Activated CD8-positive, alpha-beta memory T cell treated with anti-CD3 and anti-CD28 coated beads for 24 hours (primary cell): ENCODE data around the gene RHNO1.
A peak's percentile ranks its signal among the peaks of the same experiment; 100 is the strongest.

Experiments
- DNase-seq: peaks from one replicate; pipeline ENCODE4 v3.0.0-alpha.2; 2020

RHNO1 gene

GRCh38 chr12:2877047-2877952 lies at the start of gene RHNO1, which contains the start of gene FOXM1:
RHNO1 (plus strand) TSS chr12:2877223; CDS start chr12:2885367, 8,144 bp downstream.
FOXM1 (minus strand) TSS chr12:2877174; CDS start chr12:2874478, 2,696 bp downstream.
- peak; percentile 94 for DNase-seq

- DNase-seq, result no peak
Measured at GRCh38 chr12:2829275-2829674, 47.7 kb upstream of the RHNO1 start.

GRCh38 chr12:2832550-2833127 lies 44.4 kb upstream of the RHNO1 start:
- no peak for DNase-seq

- no peak for DNase-seq
Measured at GRCh38 chr12:2833327-2833726, 43.7 kb upstream of the RHNO1 start.

GRCh38 chr12:2833810-2834209 lies 43.2 kb upstream of the RHNO1 start:
- DNase-seq, result no peak

- DNase-seq, result no peak
Measured at GRCh38 chr12:2834581-2835491, 42.2 kb upstream of the RHNO1 start, which contains the start of gene NRIP2. NRIP2 (minus strand) TSS chr12:2835035; CDS start chr12:2834983, 52 bp downstream.

GRCh38 chr12:2835691-2836403 lies 41.2 kb upstream of the RHNO1 start:
- no peak for DNase-seq

- DNase-seq, result no peak
Measured at GRCh38 chr12:2836574-2836973, 40.4 kb upstream of the RHNO1 start.

- no peak for DNase-seq
Measured at GRCh38 chr12:2841056-2841650, 35.9 kb upstream of the RHNO1 start.

GRCh38 chr12:2842948-2843347 lies 34.1 kb upstream of the RHNO1 start:
- no peak for DNase-seq

GRCh38 chr12:2844786-2845185 lies 32.2 kb upstream of the RHNO1 start:
- DNase-seq, result no peak

GRCh38 chr12:2845280-2845679 lies 31.7 kb upstream of the RHNO1 start:
- no peak for DNase-seq

GRCh38 chr12:2851931-2852330 lies 25.1 kb upstream of the RHNO1 start:
- no peak for DNase-seq

GRCh38 chr12:2853626-2854025 lies 23.4 kb upstream of the RHNO1 start:
- DNase-seq, result peak; percentile 75

- no peak for DNase-seq
Measured at GRCh38 chr12:2854669-2855453, 22.2 kb upstream of the RHNO1 start.

GRCh38 chr12:2855546-2855945 lies 21.5 kb upstream of the RHNO1 start:
- DNase-seq, result no peak

GRCh38 chr12:2856051-2856450 lies 21.0 kb upstream of the RHNO1 start:
- no peak for DNase-seq

- no peak for DNase-seq
Measured at GRCh38 chr12:2857021-2857431, 20.0 kb upstream of the RHNO1 start, which contains the start of gene TEX52. TEX52 (minus strand) TSS chr12:2857039; CDS start chr12:2857026, 13 bp downstream.

- no peak for DNase-seq
Measured at GRCh38 chr12:2857576-2857975, 19.4 kb upstream of the RHNO1 start.

GRCh38 chr12:2858334-2858733 lies 18.7 kb upstream of the RHNO1 start:
- no peak for DNase-seq

- DNase-seq, result no peak
Measured at GRCh38 chr12:2858944-2859421, 18.0 kb upstream of the RHNO1 start.
